Breast epithelium (tissue), 4 donors: Measurements from ENCODE around the gene GPSM1. TPM values are rescaled to one million over a fixed set of nuclear protein-coding genes. Genes with fewer than 3 reads are reported as not detected.

Source experiments
- DNase-seq, 2 donors: peaks; one replicate each; pipeline ENCODE4 v3.0.0-alpha.2; 2019; ENCODE audit warnings: low spot score in 2 of 2
- H3K27ac ChIP-seq, 2 donors: fragments of 200-600 bp; sonication (generic) in 1 of 2; one replicate each; pipeline ENCODE4 v1.5.1; 2016 to 2019; ENCODE audit warnings: mild to moderate bottlenecking in 1 of 2
- H3K27me3 ChIP-seq, 2 donors: fragments of 200-600 bp; sonication (generic) in 1 of 2; one replicate each; pipeline versions ENCODE4 v1.5.1 to v1.6.0; 2017 to 2019; ENCODE audit warnings: control low read depth in 1 of 2, mild to moderate bottlenecking in 1 of 2
- H3K36me3 ChIP-seq: fragments of 200-600 bp; one replicate; pipeline ENCODE4 v1.5.1; 2019
- H3K4me1 ChIP-seq, 2 donors: fragments of 200-600 bp; sonication (generic); one replicate each; pipeline ENCODE4 v1.5.1; 2016 to 2019; ENCODE audit warnings: control low read depth in 1 of 2
- H3K4me3 ChIP-seq, 3 donors: fragments of 200-600 bp; sonication (generic); 1 replicate in 2 of 3; 2 replicates in 1 of 3; pipeline ENCODE4 v1.5.1; 2016 to 2019; ENCODE audit warnings: mild to moderate bottlenecking in 3 of 3, moderate library complexity in 2 of 3
- H3K9me3 ChIP-seq, 2 donors: fragments of 200-600 bp; sonication (generic) in 1 of 2; one replicate each; pipeline ENCODE4 v1.5.1; 2016 to 2019; ENCODE audit warnings: control low read depth in 1 of 2
- POLR2A ChIP-seq: fragments of 450-650 bp; IDR thresholded peaks from one replicate; pipeline ENCODE4 v1.6.1; 2016; ENCODE audit warnings: antibody characterized with exemption, mild to moderate bottlenecking, moderate library complexity
- POLR2AphosphoS5 ChIP-seq, 3 donors: sonication (generic); formaldehyde crosslinking; IDR thresholded peaks; one replicate each; pipeline ENCODE4 v1.6.1; 2017; ENCODE audit warnings: antibody characterized with exemption in 3 of 3
- intact Hi-C: fragments of 100-400 bp; cut with DNase I; formaldehyde crosslinking; loops from one replicate; pipeline ENCODE4 v1.15.1; 2023; ENCODE audit warnings: low total_unique reads
- total RNA-seq, 3 donors: library from RNA; depleted of rRNA; stranded (reverse); fragments of >200 nt; gene quantifications; one replicate each; pipeline ENCODE4 v1.1.0, GENCODE V29; 2016
- TF ChIP-seq, protein P1 (sequence below), 3 donors: fragments of 450-650 bp; IDR thresholded peaks; one replicate each; pipeline ENCODE4 v1.5.1; 2016 to 2017; ENCODE audit warnings: antibody characterized with exemption in 3 of 3, mild to moderate bottlenecking in 3 of 3, moderate library complexity in 3 of 3

GPSM1 gene
- total RNA-seq, 3 donors from 2014 or later, result 5.6 to 19.0 (median 8.6) TPM

DNA sequence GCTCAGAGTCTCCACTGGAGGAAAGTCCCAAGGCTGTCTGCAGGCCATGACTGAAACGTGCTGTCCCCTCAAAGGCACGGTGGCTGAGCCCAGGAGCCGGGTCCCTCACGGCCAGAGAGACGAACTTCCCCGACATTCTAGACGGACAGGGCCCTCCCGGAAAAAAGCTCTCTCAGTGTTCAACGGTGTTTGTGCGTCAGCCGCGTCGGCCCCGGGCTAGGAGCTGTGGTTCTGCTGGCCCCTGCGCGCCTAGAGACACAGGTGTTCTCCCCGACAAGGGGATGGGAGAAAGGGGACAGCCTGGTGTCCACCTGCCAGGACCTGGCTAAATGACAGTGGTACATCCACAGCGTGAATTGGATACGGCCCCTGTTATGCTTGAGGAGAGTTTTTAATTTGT is 5.8 kb upstream of the GPSM1 start:
- TF ChIP-seq POLR2AphosphoS5 (IDR thresholded peaks at IDR 0.05) (no peak), POLR2A (no peak)
- TF ChIP-seq, protein P1, sequence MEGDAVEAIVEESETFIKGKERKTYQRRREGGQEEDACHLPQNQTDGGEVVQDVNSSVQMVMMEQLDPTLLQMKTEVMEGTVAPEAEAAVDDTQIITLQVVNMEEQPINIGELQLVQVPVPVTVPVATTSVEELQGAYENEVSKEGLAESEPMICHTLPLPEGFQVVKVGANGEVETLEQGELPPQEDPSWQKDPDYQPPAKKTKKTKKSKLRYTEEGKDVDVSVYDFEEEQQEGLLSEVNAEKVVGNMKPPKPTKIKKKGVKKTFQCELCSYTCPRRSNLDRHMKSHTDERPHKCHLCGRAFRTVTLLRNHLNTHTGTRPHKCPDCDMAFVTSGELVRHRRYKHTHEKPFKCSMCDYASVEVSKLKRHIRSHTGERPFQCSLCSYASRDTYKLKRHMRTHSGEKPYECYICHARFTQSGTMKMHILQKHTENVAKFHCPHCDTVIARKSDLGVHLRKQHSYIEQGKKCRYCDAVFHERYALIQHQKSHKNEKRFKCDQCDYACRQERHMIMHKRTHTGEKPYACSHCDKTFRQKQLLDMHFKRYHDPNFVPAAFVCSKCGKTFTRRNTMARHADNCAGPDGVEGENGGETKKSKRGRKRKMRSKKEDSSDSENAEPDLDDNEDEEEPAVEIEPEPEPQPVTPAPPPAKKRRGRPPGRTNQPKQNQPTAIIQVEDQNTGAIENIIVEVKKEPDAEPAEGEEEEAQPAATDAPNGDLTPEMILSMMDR (IDR thresholded peaks at IDR 0.05), result no peak
- Histone ChIP-seq H3K36me3 (no peaks in the 10 kb centered on the region), H3K9me3 (no peaks in the 10 kb centered on the region), H3K27me3 (no peaks in the 10 kb centered on the region), H3K4me3 (no peak overlapping the region), H3K27ac (no peak overlapping the region), H3K4me1 (peaks cover 0 to 3% of the 10 kb centered on the region in 2 donors)
- intact Hi-C loops, result no loop called here
- DNase-seq, result no peak

DNA sequence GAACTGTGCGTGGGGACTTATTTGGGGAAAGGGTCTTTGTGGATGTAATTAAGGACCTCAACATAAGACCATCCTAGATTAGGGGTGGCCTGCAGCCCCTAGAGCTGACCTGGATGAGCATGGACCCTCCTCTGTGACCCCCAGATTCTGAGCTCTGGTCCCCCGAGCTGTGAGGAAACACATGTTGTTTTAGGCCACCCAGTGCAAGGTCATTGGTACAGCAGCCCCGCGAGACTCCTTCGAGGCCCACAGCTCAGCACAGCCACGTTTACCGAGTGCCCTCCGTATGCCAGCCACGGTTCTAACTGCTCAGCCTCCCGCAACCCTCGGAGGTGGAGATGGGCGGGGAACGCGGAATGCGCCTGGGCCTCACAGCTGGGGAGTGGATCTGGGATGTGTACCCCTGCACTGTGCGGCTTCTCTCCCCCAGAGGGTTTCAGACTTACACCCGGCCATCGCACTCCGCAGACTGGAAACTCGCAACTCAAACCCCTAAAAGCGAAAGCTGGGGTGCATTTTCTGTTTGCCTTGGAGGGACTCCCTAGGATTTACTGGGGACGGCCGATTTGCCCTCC is 4.5 kb upstream of the GPSM1 start:
- intact Hi-C loops, result no loop called here
- Histone ChIP-seq H3K4me3 (no peak overlapping the region), H3K27ac (no peak overlapping the region), H3K9me3 (no peaks in the 10 kb centered on the region), H3K36me3 (no peaks in the 10 kb centered on the region), H3K4me1 (peaks cover 0 to 3% of the 10 kb centered on the region in 2 donors), H3K27me3 (no peaks in the 10 kb centered on the region)
- DNase-seq, result no peak
- TF ChIP-seq POLR2AphosphoS5 (IDR thresholded peaks at IDR 0.05) (no peak), POLR2A (no peak)
- TF ChIP-seq, protein P1 (IDR thresholded peaks at IDR 0.05), result no peak

- Histone ChIP-seq H3K27me3 (no peaks in the 10 kb centered on the region), H3K36me3 (no peaks in the 10 kb centered on the region), H3K4me1 (peaks cover 3 to 5% of the 10 kb centered on the region in 2 donors), H3K4me3 (no peak overlapping the region), H3K9me3 (no peaks in the 10 kb centered on the region), H3K27ac (peak overlapping the region in 1 of 2 donors; percentile 32)
- TF ChIP-seq, protein P1 (IDR thresholded peaks at IDR 0.05), result no peak
- peak in 2 of 3 donors; percentile 18 to 20 for TF ChIP-seq POLR2AphosphoS5 (IDR thresholded peaks at IDR 0.05)
- peak in 1 of 2 donors; percentile 78 for DNase-seq
- intact Hi-C loops, result no loop called here
Observed at GRCh38 chr9:136323371-136323789, 4.0 kb upstream of the GPSM1 start.

- peaks cover 9 to 14% of the 10 kb centered on the region in 2 donors for H3K4me1 ChIP-seq
- no peaks in the 10 kb centered on the region for H3K9me3 ChIP-seq
- DNase-seq, result no peak
- H3K27me3 ChIP-seq, result no peaks in the 10 kb centered on the region
- H3K4me3 ChIP-seq, result no peak overlapping the region
- H3K36me3 ChIP-seq, result no peaks in the 10 kb centered on the region
- peak overlapping the region; percentile 52 to 66 for H3K27ac ChIP-seq
- TF ChIP-seq, protein P1 (IDR thresholded peaks at IDR 0.05), result no peak
- TF ChIP-seq POLR2A (no peak), POLR2AphosphoS5 (IDR thresholded peaks at IDR 0.05) (no peak)
- intact Hi-C loops, result no loop called here
Observed at GRCh38 chr9:136324501-136325300, 2.6 kb upstream of the GPSM1 start.

DNA sequence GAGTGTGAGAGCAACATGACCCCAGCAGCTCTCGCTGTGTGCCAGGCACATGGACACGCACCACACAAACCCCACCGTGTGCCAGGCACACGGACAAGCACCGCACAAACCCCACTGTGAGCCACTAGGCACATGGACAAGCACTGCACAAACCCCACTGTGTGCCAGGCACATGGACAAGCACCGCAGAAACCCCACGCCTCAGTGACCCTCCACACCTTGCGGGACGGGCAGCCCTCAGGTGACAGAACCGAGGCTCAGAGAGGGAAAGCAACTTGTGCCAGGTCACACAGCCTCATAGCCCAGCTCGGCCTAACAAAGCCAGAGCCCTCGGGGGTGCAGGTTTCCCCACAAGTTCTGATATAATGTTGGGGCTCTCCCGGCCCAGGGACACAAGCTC is 2.0 kb upstream of the GPSM1 start:
- Histone ChIP-seq H3K27me3 (no peaks in the 10 kb centered on the region), H3K9me3 (no peaks in the 10 kb centered on the region), H3K4me1 (peaks cover 9 to 14% of the 10 kb centered on the region in 2 donors), H3K4me3 (no peak overlapping the region), H3K27ac (peak overlapping the region in 1 of 2 donors; percentile 89), H3K36me3 (no peaks in the 10 kb centered on the region)
- intact Hi-C loops, result no loop called here
- TF ChIP-seq POLR2AphosphoS5 (IDR thresholded peaks at IDR 0.05), result no peak
- no peak for TF ChIP-seq POLR2A
- TF ChIP-seq, protein P1 (IDR thresholded peaks at IDR 0.05), result no peak
- DNase-seq, result no peak
